GM12873 (cell line): ENCODE measurements around the gene COL4A1.

Experiments
- TF ChIP-seq, protein P1 (sequence below): IDR thresholded peaks from 2 replicates; pipeline ENCODE4 v1.5.1; 2012; ENCODE audit warnings: low read depth, mild to moderate bottlenecking, moderate library complexity, low read length, control low read depth; ENCODE audit not compliant: insufficient read depth; ENCODE audit errors: missing control alignments

COL4A1 gene

DNA sequence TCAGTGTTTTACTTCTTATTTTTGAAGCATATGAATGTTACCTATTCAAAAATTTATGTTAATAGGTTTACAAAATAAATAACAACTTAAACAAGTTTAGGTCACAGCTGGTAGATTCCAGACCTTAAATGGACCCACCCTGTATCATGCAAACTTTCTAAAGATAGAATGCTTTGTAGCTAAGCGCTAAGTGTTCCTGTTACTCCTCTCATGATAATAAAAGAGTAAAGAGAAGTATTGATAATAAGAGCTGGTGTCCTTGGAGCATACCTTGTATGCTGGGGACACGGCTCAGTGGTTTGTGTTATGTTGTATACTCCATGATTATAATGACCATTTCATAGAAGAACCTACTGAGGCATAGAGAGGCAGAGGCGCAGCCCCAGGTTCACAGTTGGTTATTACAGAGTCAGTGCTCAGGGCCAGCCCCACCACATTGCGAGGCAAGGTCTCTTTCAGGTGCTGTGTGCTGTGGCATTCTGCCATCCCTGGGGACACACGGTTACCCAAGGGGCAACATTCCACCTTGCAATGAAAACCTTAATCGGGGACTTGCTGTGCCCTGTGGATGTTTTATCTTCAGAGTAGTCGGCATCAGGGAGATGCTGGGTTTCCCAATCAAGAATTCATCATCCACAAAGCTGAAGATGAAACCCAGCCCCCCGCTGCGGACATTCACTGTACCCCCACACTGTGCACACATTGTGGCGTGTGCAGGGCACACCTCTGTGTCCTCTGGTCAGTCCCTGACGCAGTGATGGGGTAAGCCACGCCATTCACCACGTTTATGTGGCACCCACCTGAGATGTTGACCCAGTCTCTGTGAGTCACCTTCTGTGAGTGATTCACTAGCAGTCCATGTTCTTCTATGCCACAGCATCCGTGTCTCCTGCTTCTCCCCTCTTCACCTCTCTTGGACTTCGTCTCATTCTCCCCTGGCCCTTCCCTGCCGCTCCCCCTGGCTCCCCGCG lies 186.7 kb downstream of the COL4A1 start:
- TF ChIP-seq, protein P1, sequence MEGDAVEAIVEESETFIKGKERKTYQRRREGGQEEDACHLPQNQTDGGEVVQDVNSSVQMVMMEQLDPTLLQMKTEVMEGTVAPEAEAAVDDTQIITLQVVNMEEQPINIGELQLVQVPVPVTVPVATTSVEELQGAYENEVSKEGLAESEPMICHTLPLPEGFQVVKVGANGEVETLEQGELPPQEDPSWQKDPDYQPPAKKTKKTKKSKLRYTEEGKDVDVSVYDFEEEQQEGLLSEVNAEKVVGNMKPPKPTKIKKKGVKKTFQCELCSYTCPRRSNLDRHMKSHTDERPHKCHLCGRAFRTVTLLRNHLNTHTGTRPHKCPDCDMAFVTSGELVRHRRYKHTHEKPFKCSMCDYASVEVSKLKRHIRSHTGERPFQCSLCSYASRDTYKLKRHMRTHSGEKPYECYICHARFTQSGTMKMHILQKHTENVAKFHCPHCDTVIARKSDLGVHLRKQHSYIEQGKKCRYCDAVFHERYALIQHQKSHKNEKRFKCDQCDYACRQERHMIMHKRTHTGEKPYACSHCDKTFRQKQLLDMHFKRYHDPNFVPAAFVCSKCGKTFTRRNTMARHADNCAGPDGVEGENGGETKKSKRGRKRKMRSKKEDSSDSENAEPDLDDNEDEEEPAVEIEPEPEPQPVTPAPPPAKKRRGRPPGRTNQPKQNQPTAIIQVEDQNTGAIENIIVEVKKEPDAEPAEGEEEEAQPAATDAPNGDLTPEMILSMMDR, result no peak

DNA sequence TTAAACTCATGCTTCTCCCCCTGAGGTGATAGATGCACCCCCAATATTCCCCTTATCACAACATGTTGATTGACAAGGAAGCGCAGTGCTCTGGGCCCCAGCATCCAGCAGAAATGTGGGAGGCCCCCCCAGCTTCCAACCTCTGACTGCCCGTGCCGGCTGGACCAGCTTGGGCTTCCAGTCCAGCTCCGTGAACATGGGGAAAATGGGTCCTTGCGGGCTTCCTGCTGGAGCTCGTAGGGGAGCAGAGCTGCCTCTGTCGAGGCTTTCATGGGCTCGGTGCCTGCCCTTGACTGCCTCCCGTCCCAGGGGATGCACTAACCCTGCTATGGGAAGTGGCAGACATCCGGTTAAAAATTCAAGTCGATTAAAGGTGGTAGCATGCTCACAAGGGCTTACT lies 188.9 kb downstream of the COL4A1 start:
- TF ChIP-seq, protein P1, result no peak

DNA sequence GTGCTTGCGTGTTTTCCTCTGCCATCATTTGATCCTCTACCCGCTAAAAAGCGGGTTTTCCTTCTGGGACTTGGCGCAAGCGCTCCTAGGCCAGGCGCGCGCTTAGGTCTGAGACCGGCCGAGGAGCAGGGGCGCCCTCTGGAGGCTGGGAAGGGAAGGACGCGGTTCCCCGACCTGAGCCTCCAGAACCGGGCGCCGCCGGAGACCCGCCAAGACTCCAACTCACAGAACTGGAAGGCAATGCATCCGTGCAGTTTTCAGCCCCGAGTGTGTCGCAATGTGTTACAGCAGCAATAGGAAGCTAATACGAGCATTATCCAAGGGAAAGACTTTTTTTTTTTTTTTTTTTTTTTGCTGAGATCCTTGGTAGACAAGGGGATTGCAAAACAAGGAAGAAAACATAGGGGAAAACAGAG lies 190.9 kb downstream of the COL4A1 start:
- TF ChIP-seq, protein P1, result peak; percentile 64

DNA sequence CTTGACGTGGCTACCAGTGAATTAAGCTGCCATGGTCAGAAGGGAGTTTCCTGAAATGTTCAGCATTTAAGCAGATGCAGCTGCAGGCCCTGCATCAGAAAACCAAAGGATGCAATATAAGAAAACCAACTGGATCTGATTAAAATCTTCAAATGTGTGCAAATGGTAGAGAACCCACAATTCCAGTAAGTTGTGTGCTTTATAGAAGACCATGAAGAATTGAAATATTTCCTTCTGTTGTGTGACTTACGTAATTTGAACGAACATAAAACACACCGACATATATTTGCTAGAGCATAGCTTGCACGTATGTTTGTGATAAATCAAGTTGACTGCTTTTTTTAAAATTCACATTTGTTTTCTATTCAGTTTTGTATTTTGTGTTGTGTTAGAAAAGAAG lies 191.4 kb downstream of the COL4A1 start:
- TF ChIP-seq, protein P1, result no peak

DNA sequence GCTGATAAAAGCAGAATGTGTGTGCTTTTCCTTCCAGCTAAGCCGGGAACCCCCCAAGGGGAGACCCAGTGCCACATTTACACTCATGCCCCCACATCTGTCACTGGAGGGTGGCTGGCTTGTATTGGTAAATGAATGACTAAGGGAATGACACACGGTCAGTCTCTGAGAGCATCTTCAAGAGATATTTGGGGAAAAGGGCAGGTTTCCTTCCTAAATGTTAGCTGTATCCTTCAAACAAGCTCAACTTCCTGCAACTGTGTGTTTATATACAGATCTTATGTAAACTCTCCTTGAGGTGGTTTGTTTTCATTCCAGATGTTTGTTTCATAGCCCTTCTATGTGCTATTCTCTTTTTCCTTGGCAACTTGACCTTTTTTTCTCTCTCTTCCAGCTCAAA lies 192.6 kb downstream of the COL4A1 start:
- TF ChIP-seq, protein P1, result no peak

DNA sequence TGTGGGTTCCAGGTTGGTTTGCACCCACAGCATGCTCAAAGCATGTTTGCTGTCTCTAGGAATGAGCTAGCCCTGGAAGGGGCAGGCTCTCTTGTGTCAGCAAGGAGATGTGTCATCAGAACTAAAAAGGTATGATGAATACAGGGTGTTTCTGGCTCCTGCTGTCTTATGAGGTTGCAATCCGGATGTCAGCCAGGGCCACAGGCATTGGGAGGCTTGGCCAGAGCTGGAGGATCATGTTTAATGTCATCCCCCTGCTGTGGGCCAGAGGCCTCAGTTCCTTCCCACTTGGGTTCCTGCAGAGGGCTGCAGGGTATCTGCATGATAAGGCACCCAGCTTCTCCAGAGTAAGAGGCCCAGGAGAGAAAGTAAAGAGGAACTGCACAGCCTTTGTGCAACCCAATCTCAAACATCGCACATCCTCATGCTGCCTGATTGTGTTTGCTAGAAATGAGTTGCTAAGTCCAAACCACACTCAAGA lies 193.6 kb downstream of the COL4A1 start:
- TF ChIP-seq, protein P1, result no peak

DNA sequence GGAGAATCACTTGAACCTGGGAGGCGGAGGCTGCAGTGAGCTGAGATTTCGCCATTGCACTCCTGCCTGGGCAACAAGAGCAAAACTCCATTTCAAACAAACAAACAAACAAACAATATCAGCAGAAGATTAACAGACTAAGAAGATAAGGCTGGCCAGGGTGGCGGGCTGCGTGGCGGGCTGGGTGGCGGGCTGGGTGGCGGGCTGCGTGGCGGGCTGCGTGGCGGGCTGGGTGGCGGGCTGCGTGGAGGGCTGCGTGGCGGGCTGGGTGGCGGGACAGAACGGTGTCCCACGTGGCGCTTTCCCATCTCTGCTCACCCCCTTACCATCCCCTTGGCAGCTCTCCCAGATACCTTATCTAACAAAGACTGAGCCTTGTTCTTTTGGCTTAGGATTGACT lies 196.2 kb downstream of the COL4A1 start:
- TF ChIP-seq, protein P1, result no peak
